ENCODE results near the gene ROBO4.

ROBO4 gene

GRCh38 chr11:124887667-124888013, 10.0 kb downstream of the ROBO4 start:
- Histone ChIP-seq H4K20me1 (ENCODE audit: insufficient read depth) (no peaks in the 10 kb centered on the region), H3K27ac (no peak overlapping the region), H3K4me1 (ENCODE audit: low read depth, poor library complexity, severe bottlenecking) (no peaks in the 10 kb centered on the region), H3K4me2 (no peak overlapping the region), H3K27me3 (ENCODE audit: insufficient read depth, low read depth) (no peaks in the 10 kb centered on the region), H3K4me3 (IDR thresholded peaks at IDR 0.05; ENCODE audit: insufficient read depth, low read depth, low read length) (no peak overlapping the region), H3K79me2 (ENCODE audit: insufficient read depth, low read depth) (no peaks in the 10 kb centered on the region), H2AFZ (ENCODE audit: low read depth) (no peak overlapping the region), H3K9ac (no peak overlapping the region), H3K36me3 (ENCODE audit: insufficient read depth) (no peaks in the 10 kb centered on the region)
- TF ChIP-seq CTCF (conservative IDR thresholded peaks at IDR 0.05; ENCODE audit: low read depth, low read length) = no peak

DNA sequence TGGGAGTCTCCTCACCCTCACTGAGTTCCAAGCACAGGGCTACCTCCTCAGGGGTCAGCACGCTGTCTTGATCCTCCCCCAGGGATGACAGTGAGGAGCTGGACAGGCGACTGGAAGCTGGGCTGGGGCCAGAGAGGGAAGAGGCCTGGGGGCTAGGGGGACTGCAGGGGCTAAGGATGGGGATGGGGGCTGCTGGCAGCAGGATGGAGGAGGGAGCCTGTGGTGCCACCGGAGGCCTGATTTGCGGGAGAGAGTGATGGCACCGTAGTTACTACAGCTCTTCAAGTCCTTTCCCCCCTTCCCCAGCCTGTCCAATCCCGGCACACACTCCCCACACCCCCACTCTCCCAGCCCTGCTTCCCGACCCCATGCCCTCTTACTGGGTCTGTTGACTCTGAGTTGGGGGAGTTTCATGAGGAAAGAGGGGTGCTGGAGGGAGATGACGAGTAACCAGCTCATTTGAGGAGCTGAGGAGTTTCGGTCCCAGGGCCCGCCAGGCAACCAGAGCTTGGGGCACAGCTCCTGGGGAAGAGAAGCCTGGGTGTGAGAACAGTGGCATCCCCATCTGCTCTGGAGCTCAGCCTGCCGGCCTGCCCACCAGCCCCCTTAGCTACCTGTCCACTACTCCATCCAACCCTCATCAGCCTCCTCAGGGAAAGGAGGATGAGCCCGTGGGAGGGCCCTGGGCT, 10.5 kb downstream of the ROBO4 start:
- no peak overlapping the region for H3K9ac ChIP-seq
- no peaks in the 10 kb centered on the region for H4K20me1 ChIP-seq (ENCODE audit: insufficient read depth)
- H3K36me3 ChIP-seq (ENCODE audit: insufficient read depth) = no peaks in the 10 kb centered on the region
- H3K79me2 ChIP-seq (ENCODE audit: insufficient read depth, low read depth) = no peaks in the 10 kb centered on the region
- no peaks in the 10 kb centered on the region for H3K4me1 ChIP-seq (ENCODE audit: low read depth, poor library complexity, severe bottlenecking)
- no peak overlapping the region for H3K27ac ChIP-seq
- no peak overlapping the region for H2AFZ ChIP-seq (ENCODE audit: low read depth)
- no peaks in the 10 kb centered on the region for H3K27me3 ChIP-seq (ENCODE audit: insufficient read depth, low read depth)
- no peak for TF ChIP-seq CTCF (conservative IDR thresholded peaks at IDR 0.05; ENCODE audit: low read depth, low read length)
- H3K4me2 ChIP-seq = no peak overlapping the region
- no peak overlapping the region for H3K4me3 ChIP-seq (IDR thresholded peaks at IDR 0.05; ENCODE audit: insufficient read depth, low read depth, low read length)

GRCh38 chr11:124886476-124886875, 11.2 kb downstream of the ROBO4 start:
- TF ChIP-seq CTCF (conservative IDR thresholded peaks at IDR 0.05; ENCODE audit: low read depth, low read length) = no peak

DNA sequence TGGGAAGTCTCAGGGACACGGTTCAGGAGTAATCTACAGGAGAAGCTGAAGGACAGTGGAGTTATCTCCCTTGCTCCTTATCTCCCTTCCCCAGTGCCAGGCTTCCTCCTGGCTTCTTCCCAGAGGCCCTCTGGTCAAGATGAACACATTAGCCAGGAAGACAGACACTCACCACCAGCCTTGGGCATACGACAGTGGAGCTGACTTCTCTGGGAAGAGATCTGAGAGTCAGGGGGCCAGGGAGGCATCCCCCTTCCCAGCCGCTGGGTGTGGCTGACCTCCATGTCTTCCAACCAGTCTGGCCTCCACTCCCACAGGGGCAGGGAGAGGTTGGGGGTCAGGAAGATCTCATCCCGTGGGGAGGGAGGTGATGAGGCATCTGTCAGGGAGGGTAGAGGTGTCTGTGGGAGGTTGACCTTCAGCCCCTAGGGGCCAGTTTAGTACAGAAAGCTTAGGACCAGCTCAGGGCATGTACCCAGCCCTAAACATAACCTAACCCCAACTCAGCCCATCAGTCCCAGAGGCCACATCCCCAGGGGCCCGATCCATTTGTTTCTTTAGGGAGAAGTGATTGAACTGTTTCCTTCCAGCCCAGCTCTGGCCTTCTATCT, 12.7 kb downstream of the ROBO4 start:
- Histone ChIP-seq H2AFZ (ENCODE audit: low read depth) (no peak overlapping the region), H3K4me3 (IDR thresholded peaks at IDR 0.05; ENCODE audit: insufficient read depth, low read depth, low read length) (no peak overlapping the region), H3K79me2 (ENCODE audit: insufficient read depth, low read depth) (no peaks in the 10 kb centered on the region), H3K27me3 (ENCODE audit: insufficient read depth, low read depth) (no peaks in the 10 kb centered on the region), H3K4me2 (no peak overlapping the region), H3K27ac (no peak overlapping the region), H4K20me1 (ENCODE audit: insufficient read depth) (no peaks in the 10 kb centered on the region), H3K9ac (no peak overlapping the region), H3K4me1 (ENCODE audit: low read depth, poor library complexity, severe bottlenecking) (no peaks in the 10 kb centered on the region), H3K36me3 (ENCODE audit: insufficient read depth) (no peaks in the 10 kb centered on the region)
- TF ChIP-seq CTCF (conservative IDR thresholded peaks at IDR 0.05; ENCODE audit: low read depth, low read length) = no peak

More at GRCh38 chr11:124886476-124886875, 11.2 kb downstream of the ROBO4 start:
- Histone ChIP-seq H3K9ac (no peak overlapping the region), H3K27ac (no peak overlapping the region), H3K36me3 (ENCODE audit: insufficient read depth) (no peaks in the 10 kb centered on the region), H3K4me2 (no peak overlapping the region), H3K27me3 (ENCODE audit: insufficient read depth, low read depth) (no peaks in the 10 kb centered on the region), H4K20me1 (ENCODE audit: insufficient read depth) (no peaks in the 10 kb centered on the region), H3K79me2 (ENCODE audit: insufficient read depth, low read depth) (no peaks in the 10 kb centered on the region), H3K4me3 (IDR thresholded peaks at IDR 0.05; ENCODE audit: insufficient read depth, low read depth, low read length) (no peak overlapping the region), H3K4me1 (ENCODE audit: low read depth, poor library complexity, severe bottlenecking) (no peaks in the 10 kb centered on the region), H2AFZ (ENCODE audit: low read depth) (no peak overlapping the region)
